ENCODE measurements around the gene LMOD1. TPM values are rescaled to one million over a fixed set of nuclear protein-coding genes. Genes with fewer than 3 reads are reported as not detected.
A peak's percentile ranks its signal among the peaks of the same experiment; 100 is the strongest.

The LMOD1 gene
- total and polyA plus RNA-seq, 4 experiments from 2014 or later, result not detected

DNA sequence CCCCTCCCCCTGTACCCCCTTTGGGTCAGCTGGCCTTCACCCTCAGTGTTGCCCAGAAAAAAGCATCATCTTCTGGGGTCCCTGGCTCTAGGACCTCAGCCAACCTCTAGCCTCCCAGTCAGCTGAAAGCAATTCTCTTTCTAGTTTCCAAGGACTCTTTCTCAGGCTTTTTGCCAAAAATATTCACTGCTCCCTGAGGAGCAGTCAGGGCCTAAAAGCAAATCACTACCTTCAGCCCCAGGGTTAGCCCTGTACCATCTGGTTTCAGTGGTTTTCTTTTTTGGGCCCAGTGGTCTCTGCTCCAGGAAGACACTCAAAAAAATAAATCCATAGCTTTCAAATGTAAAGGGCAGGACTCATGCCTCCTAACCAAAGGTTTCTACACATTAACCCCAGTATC, 3.1 kb upstream of the LMOD1 start:
- ChIA-PET POLR2A (ENCODE audit: partially characterized antibody) (no interaction called here), CTCF (ENCODE audit: partially characterized antibody) (no interaction called here)

DNA sequence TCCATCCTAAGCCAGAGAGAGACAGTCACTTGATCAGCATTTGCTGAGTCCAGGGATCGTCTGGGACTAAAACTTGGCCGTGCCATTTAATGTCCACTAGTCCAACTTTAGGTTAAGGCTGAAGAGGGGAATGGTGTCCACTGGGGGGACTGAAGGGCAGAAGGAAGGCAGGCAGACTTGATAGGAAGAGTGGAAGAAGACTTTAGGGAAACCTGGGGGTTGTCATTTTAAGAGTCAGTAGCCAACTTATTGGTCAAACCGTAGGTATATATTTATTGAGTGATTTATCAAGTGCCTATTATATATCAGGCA, 1.3 kb upstream of the LMOD1 start:
- peaks cover 22% of the 10 kb centered on the region for H3K27me3 ChIP-seq (ENCODE audit: insufficient read depth, low read length)

More for the DNA sequence above, 3.1 kb upstream of the LMOD1 start:
- peaks cover 0 to 2% (median 0%) of the 10 kb centered on the region in 8 donors for H3K9me3 Mint-ChIP-seq
- Histone ChIP-seq H3K27ac (ENCODE audit: low read depth, low read length) (no peak overlapping the region), H3K27me3 (ENCODE audit: insufficient read depth, low read length) (peaks cover 22% of the 10 kb centered on the region), H3K4me3 (ENCODE audit: low read length in 2 of 2) (no peak overlapping the region), H3K4me1 (ENCODE audit: insufficient read depth, low read length) (peaks cover 11% of the 10 kb centered on the region), H3K9me3 (ENCODE audit: control insufficient read depth in 1 of 2, low read length in 2 of 2) (no peaks in the 10 kb centered on the region), H3K36me3 (ENCODE audit: insufficient read depth, low read length) (no peaks in the 10 kb centered on the region)
- peaks cover 9 to 25% (median 15%) of the 10 kb centered on the region in 4 donors for H3K4me1 Mint-ChIP-seq
- peaks cover 0 to 2% of the 10 kb centered on the region in 2 donors for H3K36me3 Mint-ChIP-seq
- DNase-seq, result no peak
- no peak overlapping the region for H3K4me3 Mint-ChIP-seq
- H3K27me3 Mint-ChIP-seq, result peaks cover 31 to 34% of the 10 kb centered on the region in 2 donors
- H3K27ac Mint-ChIP-seq, result no peak overlapping the region
- intact Hi-C loops (cut with micrococcal nuclease), result no loop called here

DNA sequence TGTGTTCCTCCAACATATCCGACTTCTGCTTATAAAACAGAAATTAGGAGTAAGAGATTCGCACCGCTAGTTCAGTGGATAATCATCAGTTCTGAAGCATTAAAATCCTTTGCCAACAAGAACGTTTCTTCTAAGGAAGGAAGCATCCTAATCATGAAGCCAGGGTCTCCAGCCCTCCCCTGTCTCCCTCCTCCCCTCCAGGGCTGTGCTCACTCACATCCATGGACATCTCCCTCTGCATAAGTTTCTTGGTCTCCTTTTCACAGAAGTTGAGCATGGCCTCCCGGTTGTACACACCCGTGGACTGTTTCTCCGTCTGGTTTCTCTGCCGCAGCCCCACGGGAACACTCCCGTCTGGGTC, 505 bp downstream of the LMOD1 start:
- intact Hi-C loops (cut with micrococcal nuclease), result no loop called here
- ChIA-PET POLR2A (ENCODE audit: partially characterized antibody) (interaction anchor here (1.0 to 1.9 kb wide), 2 partner anchors 9 to 27 kb away, joined by 3 to 8 read pairs; partner anchors contain the start of gene TIMM17A), CTCF (ENCODE audit: partially characterized antibody) (interaction anchor here (1.3 to 1.7 kb wide), 2 partner anchors 8 to 50 kb away, joined by 4 to 6 read pairs; no protein-coding TSS in a partner anchor)

More for the DNA sequence above, 1.3 kb upstream of the LMOD1 start:
- Mint-ChIP-seq H3K9me3 (no peaks in the 10 kb centered on the region), H3K4me1 (peaks cover 6 to 23% (median 12%) of the 10 kb centered on the region in 4 donors), H3K4me3 (no peak overlapping the region), H3K27me3 (peaks cover 44 to 45% of the 10 kb centered on the region in 2 donors), H3K36me3 (no peaks in the 10 kb centered on the region), H3K27ac (no peak overlapping the region)
- H3K27ac ChIP-seq (ENCODE audit: low read depth, low read length), result no peak overlapping the region
- H3K36me3 ChIP-seq (ENCODE audit: insufficient read depth, low read length), result no peaks in the 10 kb centered on the region
- no peak for DNase-seq
- ChIA-PET POLR2A (ENCODE audit: partially characterized antibody) (no interaction called here), CTCF (ENCODE audit: partially characterized antibody) (no interaction called here)
- peaks cover 8% of the 10 kb centered on the region for H3K4me1 ChIP-seq (ENCODE audit: insufficient read depth, low read length)
- H3K4me3 ChIP-seq (ENCODE audit: low read length in 2 of 2), result no peak overlapping the region
- H3K9me3 ChIP-seq (ENCODE audit: control insufficient read depth in 1 of 2, low read length in 2 of 2), result no peaks in the 10 kb centered on the region
- intact Hi-C loops (cut with micrococcal nuclease), result no loop called here

DNA sequence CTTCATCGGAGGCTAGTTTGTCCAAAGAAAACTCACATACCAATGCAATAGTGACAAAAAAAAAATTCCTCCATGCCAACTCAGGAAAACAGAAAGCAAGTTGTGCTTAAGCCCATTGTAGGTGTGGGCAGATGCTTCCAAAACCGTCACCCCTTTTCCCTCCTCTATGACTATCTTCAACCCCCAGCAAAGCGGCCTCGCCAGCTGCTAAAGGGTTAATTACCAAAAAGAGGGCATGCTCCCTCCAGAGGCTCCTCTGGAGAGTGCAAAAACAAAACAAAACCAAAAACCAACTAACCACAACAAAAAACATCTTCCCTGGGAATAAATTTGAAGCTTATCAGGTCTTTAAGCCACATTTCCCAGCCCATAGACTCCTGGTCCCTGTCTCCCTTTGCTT, 1.2 kb downstream of the LMOD1 start:
- Histone ChIP-seq H3K27me3 (ENCODE audit: insufficient read depth, low read length) (peaks cover 22% of the 10 kb centered on the region), H3K4me1 (ENCODE audit: insufficient read depth, low read length) (peaks cover 8% of the 10 kb centered on the region), H3K9me3 (ENCODE audit: control insufficient read depth in 1 of 2, low read length in 2 of 2) (no peaks in the 10 kb centered on the region), H3K27ac (ENCODE audit: low read depth, low read length) (no peak overlapping the region), H3K4me3 (ENCODE audit: low read length in 2 of 2) (no peak overlapping the region), H3K36me3 (ENCODE audit: insufficient read depth, low read length) (no peaks in the 10 kb centered on the region)
- ChIA-PET CTCF (ENCODE audit: partially characterized antibody) (interaction anchor here (1.3 to 1.7 kb wide), 2 partner anchors 9 to 49 kb away, joined by 4 to 6 read pairs; no protein-coding TSS in a partner anchor), POLR2A (ENCODE audit: partially characterized antibody) (interaction anchor here (1.0 to 1.9 kb wide), 2 partner anchors 10 to 28 kb away, joined by 3 to 8 read pairs; partner anchors contain the start of gene TIMM17A)
- peaks cover 44 to 48% of the 10 kb centered on the region in 2 donors for H3K27me3 Mint-ChIP-seq
- peaks cover 0 to 2% (median 0%) of the 10 kb centered on the region in 8 donors for H3K9me3 Mint-ChIP-seq
- no peaks in the 10 kb centered on the region for H3K36me3 Mint-ChIP-seq
- peaks cover 6 to 23% (median 12%) of the 10 kb centered on the region in 4 donors for H3K4me1 Mint-ChIP-seq
- H3K4me3 Mint-ChIP-seq, result peak overlapping the region in 1 of 8 donors; percentile 22
- H3K27ac Mint-ChIP-seq, result no peak overlapping the region
- intact Hi-C loops (cut with micrococcal nuclease), result no loop called here
- no peak for DNase-seq

More for the DNA sequence above, 505 bp downstream of the LMOD1 start:
- H3K9me3 ChIP-seq (ENCODE audit: control insufficient read depth in 1 of 2, low read length in 2 of 2), result no peaks in the 10 kb centered on the region
- Mint-ChIP-seq H3K27me3 (peaks cover 44 to 48% of the 10 kb centered on the region in 2 donors), H3K36me3 (no peaks in the 10 kb centered on the region), H3K4me3 (peak overlapping the region in 1 of 8 donors; percentile 36), H3K9me3 (peaks cover 0 to 2% (median 0%) of the 10 kb centered on the region in 8 donors), H3K4me1 (peaks cover 6 to 23% (median 12%) of the 10 kb centered on the region in 4 donors), H3K27ac (no peak overlapping the region)
- no peaks in the 10 kb centered on the region for H3K36me3 ChIP-seq (ENCODE audit: insufficient read depth, low read length)
- peaks cover 8% of the 10 kb centered on the region for H3K4me1 ChIP-seq (ENCODE audit: insufficient read depth, low read length)
- H3K4me3 ChIP-seq (ENCODE audit: low read length in 2 of 2), result no peak overlapping the region
- no peak overlapping the region for H3K27ac ChIP-seq (ENCODE audit: low read depth, low read length)
- no peak for DNase-seq
- peaks cover 22% of the 10 kb centered on the region for H3K27me3 ChIP-seq (ENCODE audit: insufficient read depth, low read length)

GRCh38 chr1:201944639-201945038, 1.7 kb downstream of the LMOD1 start:
- Histone ChIP-seq H3K36me3 (ENCODE audit: insufficient read depth, low read length) (no peaks in the 10 kb centered on the region), H3K9me3 (ENCODE audit: control insufficient read depth in 1 of 2, low read length in 2 of 2) (no peaks in the 10 kb centered on the region), H3K4me1 (ENCODE audit: insufficient read depth, low read length) (peaks cover 8% of the 10 kb centered on the region), H3K27me3 (ENCODE audit: insufficient read depth, low read length) (peaks cover 22% of the 10 kb centered on the region), H3K4me3 (ENCODE audit: low read length in 2 of 2) (no peak overlapping the region), H3K27ac (ENCODE audit: low read depth, low read length) (no peak overlapping the region)
- Mint-ChIP-seq H3K27me3 (peaks cover 44 to 50% of the 10 kb centered on the region in 2 donors), H3K36me3 (no peaks in the 10 kb centered on the region), H3K27ac (no peak overlapping the region), H3K4me1 (peaks cover 6 to 23% (median 12%) of the 10 kb centered on the region in 4 donors), H3K9me3 (peaks cover 0 to 2% (median 0%) of the 10 kb centered on the region in 8 donors), H3K4me3 (no peak overlapping the region)
- intact Hi-C loops (cut with micrococcal nuclease), result no loop called here
- POLR2A ChIA-PET (ENCODE audit: partially characterized antibody), result interaction anchor here (1.0 to 1.9 kb wide), 2 partner anchors 10 to 29 kb away, joined by 3 to 8 read pairs; partner anchors contain the start of gene TIMM17A
- DNase-seq, result no peak
- CTCF ChIA-PET (ENCODE audit: partially characterized antibody), result interaction anchor here (1.7 kb wide), 1 partner anchor 49 kb away, joined by 6 read pairs; no protein-coding TSS in a partner anchor

DNA sequence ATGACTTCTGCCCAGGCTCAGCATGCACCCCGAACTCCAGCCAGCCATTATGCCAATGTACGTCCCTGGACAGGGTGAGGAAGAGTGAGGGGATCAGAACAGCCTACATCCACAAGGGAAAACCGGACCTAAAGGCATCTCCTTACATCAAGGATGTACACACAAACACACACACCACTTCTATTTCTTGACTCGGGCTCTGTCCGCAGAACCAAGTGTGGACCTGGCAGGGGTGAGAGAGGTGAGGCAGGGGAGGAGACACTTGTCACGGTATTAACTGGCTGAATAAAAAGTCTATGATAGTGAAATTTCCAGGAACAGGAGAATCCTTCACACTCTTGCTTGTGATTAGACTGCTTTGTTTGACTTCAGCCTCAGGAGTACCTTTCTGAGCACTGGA, 2.3 kb downstream of the LMOD1 start:
- Mint-ChIP-seq H3K4me1 (peaks cover 6 to 23% (median 12%) of the 10 kb centered on the region in 4 donors), H3K9me3 (peaks cover 0 to 2% (median 0%) of the 10 kb centered on the region in 8 donors), H3K27ac (no peak overlapping the region), H3K4me3 (no peak overlapping the region), H3K36me3 (no peaks in the 10 kb centered on the region), H3K27me3 (peaks cover 44 to 52% of the 10 kb centered on the region in 2 donors)
- peaks cover 8% of the 10 kb centered on the region for H3K4me1 ChIP-seq (ENCODE audit: insufficient read depth, low read length)
- no peaks in the 10 kb centered on the region for H3K36me3 ChIP-seq (ENCODE audit: insufficient read depth, low read length)
- H3K27ac ChIP-seq (ENCODE audit: low read depth, low read length), result no peak overlapping the region
- H3K4me3 ChIP-seq (ENCODE audit: low read length in 2 of 2), result no peak overlapping the region
- ChIA-PET CTCF (ENCODE audit: partially characterized antibody) (no interaction called here), POLR2A (ENCODE audit: partially characterized antibody) (no interaction called here)
- no peak for DNase-seq
- H3K9me3 ChIP-seq (ENCODE audit: control insufficient read depth in 1 of 2, low read length in 2 of 2), result no peaks in the 10 kb centered on the region
- intact Hi-C loops (cut with micrococcal nuclease), result no loop called here
- peaks cover 22% of the 10 kb centered on the region for H3K27me3 ChIP-seq (ENCODE audit: insufficient read depth, low read length)

DNA sequence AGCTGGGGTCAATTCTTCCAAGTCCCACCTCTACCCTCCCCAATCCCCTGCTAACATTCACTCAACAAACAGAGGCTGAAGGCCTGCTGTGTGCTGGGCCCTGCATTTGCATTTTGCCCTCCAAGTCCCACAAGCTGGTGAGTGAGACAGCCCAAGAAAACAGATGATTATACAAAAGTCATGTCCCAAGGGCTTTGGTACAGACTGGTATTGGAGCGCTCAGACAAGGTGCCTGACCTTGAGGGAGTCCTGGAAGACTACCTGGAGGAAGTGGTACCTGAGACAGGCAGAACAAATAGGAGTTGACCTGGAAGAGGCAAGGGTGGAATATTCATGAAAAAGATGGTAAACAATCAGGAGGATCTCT, 4.2 kb downstream of the LMOD1 start:
- peaks cover 0 to 2% (median 0%) of the 10 kb centered on the region in 8 donors for H3K9me3 Mint-ChIP-seq
- H3K27me3 ChIP-seq (ENCODE audit: insufficient read depth, low read length), result peaks cover 22% of the 10 kb centered on the region
- H3K27ac ChIP-seq (ENCODE audit: low read depth, low read length), result no peak overlapping the region
- intact Hi-C loops (cut with micrococcal nuclease), result no loop called here
- no peak overlapping the region for H3K4me3 Mint-ChIP-seq
- H3K4me1 ChIP-seq (ENCODE audit: insufficient read depth, low read length), result peaks cover 8% of the 10 kb centered on the region
- H3K36me3 ChIP-seq (ENCODE audit: insufficient read depth, low read length), result no peaks in the 10 kb centered on the region
- H3K36me3 Mint-ChIP-seq, result no peaks in the 10 kb centered on the region
- CTCF ChIA-PET (ENCODE audit: partially characterized antibody), result interaction anchor here (1.4 kb wide), 1 partner anchor 46 kb away, joined by 4 read pairs; no protein-coding TSS in a partner anchor
- H3K27me3 Mint-ChIP-seq, result peaks cover 37 to 47% of the 10 kb centered on the region in 2 donors
- POLR2A ChIA-PET (ENCODE audit: partially characterized antibody), result no interaction called here
- no peaks in the 10 kb centered on the region for H3K9me3 ChIP-seq (ENCODE audit: control insufficient read depth in 1 of 2, low read length in 2 of 2)
- no peak overlapping the region for H3K4me3 ChIP-seq (ENCODE audit: low read length in 2 of 2)
- H3K4me1 Mint-ChIP-seq, result peaks cover 6 to 21% (median 12%) of the 10 kb centered on the region in 4 donors
- no peak for DNase-seq
- H3K27ac Mint-ChIP-seq, result no peak overlapping the region
